ENCODE data around the gene SLC45A1. TPM values are rescaled to one million over a fixed set of nuclear protein-coding genes. Genes with fewer than 3 reads are reported as not detected.

Gene SLC45A1
- total RNA-seq, 2 experiments from 2014 or later = 0.32 to 0.44 TPM

DNA sequence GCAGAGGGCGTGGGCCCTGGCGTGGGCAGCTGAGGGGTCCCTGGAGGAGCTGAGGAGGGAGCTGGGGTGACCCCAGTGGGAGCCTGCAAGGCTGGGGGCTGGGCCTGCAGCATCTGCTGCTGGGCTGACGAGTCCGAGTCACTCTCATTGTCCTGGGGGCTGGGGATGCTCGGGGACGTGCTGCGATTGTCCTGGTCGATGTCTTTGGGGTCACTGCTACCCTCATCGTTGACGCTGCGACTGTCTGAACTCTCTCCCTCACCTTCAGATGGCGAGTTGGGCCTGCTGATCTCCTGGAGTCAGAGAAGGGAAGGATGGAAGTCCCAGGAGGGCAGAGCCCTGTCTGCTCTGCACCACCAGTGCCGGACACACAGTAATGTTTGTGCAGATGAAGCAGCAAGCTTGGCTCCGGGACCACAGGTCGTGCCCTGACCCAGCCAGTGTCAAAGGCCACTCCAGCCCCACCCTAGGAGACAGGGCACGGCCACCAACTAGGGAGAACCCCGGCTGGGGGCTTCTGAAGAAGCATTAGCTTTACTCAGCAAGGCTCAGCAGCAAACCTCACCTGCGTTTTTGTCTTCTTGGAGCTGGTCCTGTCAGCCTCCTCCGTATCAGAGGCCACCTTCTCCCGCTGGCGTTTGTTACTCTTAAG lies 43.4 kb downstream of the SLC45A1 start:
- Mint-ChIP-seq H3K4me1 (no peaks in the 10 kb centered on the region), H3K27ac (no peak overlapping the region), H3K9me3 (no peaks in the 10 kb centered on the region), H3K36me3 (ENCODE audit: low read depth) (peaks cover 28% of the 10 kb centered on the region), H3K4me3 (no peak overlapping the region), H3K27me3 (no peaks in the 10 kb centered on the region)
- ChIA-PET CTCF (no interaction called here), POLR2A (interaction anchor here (0.6 kb wide), 1 partner anchor 296 kb away, joined by 3 read pairs; no protein-coding TSS in a partner anchor)
- no peak for DNase-seq

- DNase-seq = no peak
- CTCF ChIA-PET = interaction anchor here (0.6 kb wide), 1 partner anchor 14 kb away, joined by 4 read pairs; no protein-coding TSS in a partner anchor
- no peaks in the 10 kb centered on the region for H3K27me3 Mint-ChIP-seq
- H3K36me3 Mint-ChIP-seq (ENCODE audit: low read depth) = peaks cover 23% of the 10 kb centered on the region
- no peak overlapping the region for H3K4me3 Mint-ChIP-seq
- H3K9me3 Mint-ChIP-seq = no peaks in the 10 kb centered on the region
- POLR2A ChIA-PET = no interaction called here
- H3K27ac Mint-ChIP-seq = no peak overlapping the region
- H3K4me1 Mint-ChIP-seq = peaks cover 2% of the 10 kb centered on the region
Observed at GRCh38 chr1:8362701-8363101, 44.8 kb downstream of the SLC45A1 start.

GRCh38 chr1:8363186-8363766 lies 45.4 kb downstream of the SLC45A1 start:
- POLR2A ChIA-PET = no interaction called here
- H3K4me3 Mint-ChIP-seq = no peak overlapping the region

DNA sequence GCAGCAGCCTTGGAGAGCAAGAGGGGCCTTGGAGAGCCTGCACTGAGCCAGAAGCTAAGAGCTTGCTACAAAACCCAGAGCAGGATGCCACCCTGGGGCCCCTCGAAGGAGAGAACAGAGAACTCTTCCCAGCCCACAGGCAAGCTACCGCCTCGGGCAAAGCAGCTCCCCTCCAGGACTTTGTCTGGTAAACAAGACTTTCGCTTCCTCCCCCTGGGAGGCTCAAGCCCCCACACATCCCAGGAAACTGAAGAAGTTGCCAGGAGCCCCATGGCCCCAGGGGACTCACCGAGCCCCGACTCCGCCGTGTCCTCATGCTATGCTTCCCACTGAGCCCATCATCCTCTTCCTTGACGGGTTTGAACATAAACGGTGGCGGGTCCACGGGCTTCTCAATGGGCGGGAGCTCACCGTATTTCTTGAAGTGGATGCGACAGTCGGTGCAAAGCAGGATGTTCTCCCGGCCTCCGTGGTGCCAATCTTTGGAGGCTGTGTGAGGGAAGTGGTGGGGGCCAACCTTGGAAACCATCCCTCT lies 45.9 kb downstream of the SLC45A1 start:
- no peak overlapping the region for H3K27ac Mint-ChIP-seq
- H3K36me3 Mint-ChIP-seq (ENCODE audit: low read depth) = peaks cover 16% of the 10 kb centered on the region
- no peaks in the 10 kb centered on the region for H3K27me3 Mint-ChIP-seq
- no peak for DNase-seq
- POLR2A ChIA-PET = no interaction called here
- CTCF ChIA-PET = interaction anchor here (0.6 to 0.9 kb wide), 3 partner anchors 27 to 314 kb away, joined by 3 read pairs; no protein-coding TSS in a partner anchor
- H3K9me3 Mint-ChIP-seq = no peaks in the 10 kb centered on the region
- peaks cover 3% of the 10 kb centered on the region for H3K4me1 Mint-ChIP-seq
- no peak overlapping the region for H3K4me3 Mint-ChIP-seq

More at GRCh38 chr1:8363186-8363766, 45.4 kb downstream of the SLC45A1 start:
- H3K36me3 Mint-ChIP-seq (ENCODE audit: low read depth) = peaks cover 19% of the 10 kb centered on the region
- H3K9me3 Mint-ChIP-seq = no peaks in the 10 kb centered on the region
- peaks cover 3% of the 10 kb centered on the region for H3K4me1 Mint-ChIP-seq
- no peaks in the 10 kb centered on the region for H3K27me3 Mint-ChIP-seq
- DNase-seq = no peak
- H3K27ac Mint-ChIP-seq = no peak overlapping the region
- CTCF ChIA-PET = interaction anchor here (0.6 to 0.9 kb wide), 3 partner anchors 28 to 315 kb away, joined by 3 read pairs; no protein-coding TSS in a partner anchor

DNA sequence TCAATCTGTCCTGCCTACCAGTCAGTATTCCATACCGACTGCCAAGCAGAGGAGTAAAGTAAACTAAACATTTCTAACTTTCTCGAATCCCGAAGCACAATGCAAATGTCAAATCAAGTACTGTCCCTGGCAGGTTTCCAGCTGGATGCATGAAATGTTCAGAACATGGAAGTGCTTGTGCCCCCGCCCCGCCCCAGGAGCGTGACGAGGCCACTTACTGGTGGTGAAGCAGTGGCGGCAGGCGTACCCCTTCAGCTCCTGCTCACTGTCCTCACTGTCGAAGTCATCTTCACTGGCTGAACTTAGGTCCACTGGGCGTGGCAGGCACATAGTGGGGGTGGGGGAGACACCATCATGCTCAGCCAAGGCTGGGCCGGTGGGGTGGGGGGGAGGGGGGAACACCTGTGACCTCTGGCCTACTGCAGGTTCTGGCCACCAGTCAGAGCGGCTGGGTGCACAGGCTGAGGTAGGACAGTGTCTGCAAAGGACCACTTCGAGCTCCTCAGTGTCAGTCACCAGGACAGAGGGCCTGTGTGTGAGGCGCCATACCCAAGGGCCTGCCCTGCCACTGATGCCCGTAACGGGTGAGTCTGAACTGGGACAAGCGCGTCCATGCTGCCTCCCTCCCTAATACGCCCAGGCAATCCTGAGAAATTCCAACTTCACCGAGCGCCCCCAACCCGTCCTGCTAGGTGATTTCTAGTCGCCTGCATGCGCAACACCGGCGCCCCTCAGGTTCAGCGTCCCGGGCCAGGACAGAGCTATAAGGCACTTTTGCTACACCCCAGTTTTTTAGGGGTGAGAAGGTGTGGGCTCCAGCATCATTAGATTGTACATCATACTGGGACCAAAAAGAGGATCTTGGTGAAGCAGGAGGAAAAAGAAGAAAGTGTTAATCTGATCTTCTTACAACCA lies 46.9 kb downstream of the SLC45A1 start:
- CTCF ChIA-PET = interaction anchor here (0.9 kb wide), 1 partner anchor 27 kb away, joined by 3 read pairs; no protein-coding TSS in a partner anchor
- H3K36me3 Mint-ChIP-seq (ENCODE audit: low read depth) = peaks cover 14% of the 10 kb centered on the region
- H3K9me3 Mint-ChIP-seq = no peaks in the 10 kb centered on the region
- POLR2A ChIA-PET = no interaction called here
- peaks cover 4% of the 10 kb centered on the region for H3K4me1 Mint-ChIP-seq
- no peaks in the 10 kb centered on the region for H3K27me3 Mint-ChIP-seq
- no peak for DNase-seq
- H3K27ac Mint-ChIP-seq = no peak overlapping the region
- H3K4me3 Mint-ChIP-seq = no peak overlapping the region

GRCh38 chr1:8365661-8366362 lies 47.9 kb downstream of the SLC45A1 start:
- Mint-ChIP-seq H3K4me3 (no peak overlapping the region), H3K27me3 (no peaks in the 10 kb centered on the region), H3K9me3 (no peaks in the 10 kb centered on the region), H3K27ac (peak overlapping the region; percentile 36), H3K4me1 (peaks cover 12% of the 10 kb centered on the region), H3K36me3 (ENCODE audit: low read depth) (peaks cover 19% of the 10 kb centered on the region)
- DNase-seq = no peak
- CTCF ChIA-PET = interaction anchor here (0.9 to 1.0 kb wide), 2 partner anchors 16 to 356 kb away, joined by 3 to 5 read pairs; no protein-coding TSS in a partner anchor
- POLR2A ChIA-PET = no interaction called here

GRCh38 chr1:8367571-8368194 lies 49.8 kb downstream of the SLC45A1 start:
- peaks cover 15% of the 10 kb centered on the region for H3K36me3 Mint-ChIP-seq (ENCODE audit: low read depth)
- peaks cover 13% of the 10 kb centered on the region for H3K4me1 Mint-ChIP-seq
- POLR2A ChIA-PET = no interaction called here
- H3K9me3 Mint-ChIP-seq = no peaks in the 10 kb centered on the region
- H3K27me3 Mint-ChIP-seq = no peaks in the 10 kb centered on the region
- CTCF ChIA-PET = interaction anchor here (0.6 to 0.8 kb wide), 2 partner anchors 229 to 361 kb away, joined by 3 read pairs; no protein-coding TSS in a partner anchor
- H3K27ac Mint-ChIP-seq = no peak overlapping the region
- no peak for DNase-seq
- H3K4me3 Mint-ChIP-seq = no peak overlapping the region

GRCh38 chr1:8368956-8369639 lies 51.2 kb downstream of the SLC45A1 start:
- Mint-ChIP-seq H3K4me3 (no peak overlapping the region), H3K9me3 (no peaks in the 10 kb centered on the region), H3K27me3 (no peaks in the 10 kb centered on the region), H3K4me1 (peaks cover 15% of the 10 kb centered on the region), H3K27ac (no peak overlapping the region), H3K36me3 (ENCODE audit: low read depth) (peaks cover 15% of the 10 kb centered on the region)
- ChIA-PET CTCF (interaction anchor here (0.6 kb wide), 2 partner anchors 13 to 302 kb away, joined by 3 read pairs; no protein-coding TSS in a partner anchor), POLR2A (no interaction called here)
- no peak for DNase-seq

DNA sequence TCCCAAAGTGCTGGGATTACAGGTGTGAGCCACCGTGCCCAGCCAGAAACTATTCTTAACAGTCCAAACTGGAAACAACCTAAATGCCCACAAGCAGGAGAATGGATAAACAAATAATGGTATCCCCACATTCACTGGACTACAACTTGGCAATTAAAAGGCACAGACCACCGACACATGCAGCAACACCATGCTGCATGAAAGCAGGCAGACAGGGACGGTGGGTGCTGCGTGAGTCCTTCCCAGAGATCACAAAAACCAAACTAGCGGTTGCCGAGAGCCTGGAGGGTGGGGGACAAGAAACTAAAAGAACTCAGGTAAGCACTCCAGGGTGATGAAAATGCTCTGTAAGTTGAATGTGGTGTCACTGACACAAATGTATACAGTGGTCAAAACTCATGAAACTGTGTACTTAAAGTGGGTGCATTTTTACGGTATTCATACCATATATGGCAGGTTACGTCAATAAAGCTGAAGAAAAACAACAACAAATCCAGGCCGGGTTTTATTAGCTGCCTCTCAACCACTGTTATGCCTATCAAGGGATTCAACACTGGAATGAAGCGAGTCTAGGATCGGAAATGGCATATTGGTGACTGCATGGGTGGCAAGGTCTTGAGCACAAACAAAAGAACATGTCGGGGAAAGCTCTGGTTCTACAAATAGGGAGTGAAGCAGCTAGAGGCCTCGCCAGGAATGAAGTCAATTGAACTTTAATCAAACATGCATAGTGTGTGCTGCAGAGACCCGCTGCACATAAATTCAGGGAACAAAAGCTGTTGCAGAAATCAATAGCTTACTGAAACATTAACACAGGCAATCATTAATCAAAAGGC lies 52.4 kb downstream of the SLC45A1 start:
- H3K27me3 Mint-ChIP-seq = no peaks in the 10 kb centered on the region
- ChIA-PET CTCF (interaction anchor here (0.6 to 0.8 kb wide), 2 partner anchors 12 to 130 kb away, joined by 3 to 4 read pairs; no protein-coding TSS in a partner anchor), POLR2A (interaction anchor here (0.6 kb wide), 1 partner anchor 10 kb away, joined by 3 read pairs; no protein-coding TSS in a partner anchor)
- no peak for DNase-seq
- no peak overlapping the region for H3K27ac Mint-ChIP-seq
- H3K36me3 Mint-ChIP-seq (ENCODE audit: low read depth) = peaks cover 14% of the 10 kb centered on the region
- H3K4me1 Mint-ChIP-seq = peaks cover 25% of the 10 kb centered on the region
- no peaks in the 10 kb centered on the region for H3K9me3 Mint-ChIP-seq
- H3K4me3 Mint-ChIP-seq = no peak overlapping the region

DNA sequence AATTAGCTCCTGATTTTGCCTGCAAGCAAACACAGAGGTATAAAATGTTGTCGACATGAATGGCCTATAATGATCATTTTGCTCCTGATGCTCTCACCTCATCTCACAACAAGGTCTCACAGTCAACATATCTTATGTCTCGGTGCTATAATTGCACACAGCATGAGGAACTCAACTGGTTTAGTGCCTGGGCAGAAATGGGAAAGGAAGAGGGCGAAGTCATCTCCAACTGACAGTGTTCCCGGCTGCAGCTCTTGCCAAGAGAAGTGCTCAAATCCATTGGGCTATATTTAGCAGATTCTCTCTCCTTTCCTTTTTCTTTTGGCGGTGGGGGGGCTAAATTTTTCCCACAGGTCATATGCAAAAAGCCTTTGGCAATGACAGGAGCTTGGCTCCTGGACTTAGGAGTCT lies 53.0 kb downstream of the SLC45A1 start:
- POLR2A ChIA-PET = no interaction called here
- CTCF ChIA-PET = interaction anchor here (0.6 to 0.9 kb wide), 4 partner anchors 12 to 622 kb away, joined by 3 to 4 read pairs (median 3); no protein-coding TSS in a partner anchor
- H3K36me3 Mint-ChIP-seq (ENCODE audit: low read depth) = peaks cover 14% of the 10 kb centered on the region
- no peaks in the 10 kb centered on the region for H3K9me3 Mint-ChIP-seq
- H3K27ac Mint-ChIP-seq = no peak overlapping the region
- H3K27me3 Mint-ChIP-seq = no peaks in the 10 kb centered on the region
- DNase-seq = no peak
- H3K4me3 Mint-ChIP-seq = no peak overlapping the region
- peaks cover 29% of the 10 kb centered on the region for H3K4me1 Mint-ChIP-seq
